ENCODE results near the gene MACROH2A1.

MACROH2A1 gene

GRCh38 chr5:135405082-135405481 is 6.1 kb upstream of the MACROH2A1 start:
- Histone ChIP-seq H3F3A (ENCODE audit: insufficient read depth, low read length) (peaks cover 3% of the 10 kb centered on the region; the same call in 1 of the 2 replicates), H3K79me2 (ENCODE audit: low read length) (no peaks in the 10 kb centered on the region), H3K9me2 (replicated peaks; ENCODE audit: insufficient read depth, low read length) (no peaks in the 10 kb centered on the region), H3K4me3 (ENCODE audit: low read length) (no peak overlapping the region), H3K27ac (ENCODE audit: low read length) (no peak overlapping the region), H2AFZ (ENCODE audit: low read length) (no peak overlapping the region), H4K20me1 (ENCODE audit: insufficient read depth, low read length) (no peaks in the 10 kb centered on the region), H3K4me2 (ENCODE audit: low read depth, low read length) (no peak overlapping the region), H3K27me3 (replicated peaks; ENCODE audit: insufficient read depth, low read length) (no peaks in the 10 kb centered on the region), H3K4me1 (ENCODE audit: low read length) (no peaks in the 10 kb centered on the region), H3K9me3 (replicated peaks; ENCODE audit: insufficient read depth, low read length) (no peaks in the 10 kb centered on the region), H3K9ac (ENCODE audit: low read length) (no peak overlapping the region), H3K36me3 (replicated peaks; ENCODE audit: insufficient read depth, low read length) (no peaks in the 10 kb centered on the region)
- DNase-seq, result no peak
- TF ChIP-seq EZH2phosphoT487 (IDR thresholded peaks at IDR 0.05; ENCODE audit: low read length) (no peak), EZH2 (optimal IDR thresholded peaks at IDR 0.05; ENCODE audit: low read depth, low read length) (no peak)
- TF ChIP-seq, protein P1, sequence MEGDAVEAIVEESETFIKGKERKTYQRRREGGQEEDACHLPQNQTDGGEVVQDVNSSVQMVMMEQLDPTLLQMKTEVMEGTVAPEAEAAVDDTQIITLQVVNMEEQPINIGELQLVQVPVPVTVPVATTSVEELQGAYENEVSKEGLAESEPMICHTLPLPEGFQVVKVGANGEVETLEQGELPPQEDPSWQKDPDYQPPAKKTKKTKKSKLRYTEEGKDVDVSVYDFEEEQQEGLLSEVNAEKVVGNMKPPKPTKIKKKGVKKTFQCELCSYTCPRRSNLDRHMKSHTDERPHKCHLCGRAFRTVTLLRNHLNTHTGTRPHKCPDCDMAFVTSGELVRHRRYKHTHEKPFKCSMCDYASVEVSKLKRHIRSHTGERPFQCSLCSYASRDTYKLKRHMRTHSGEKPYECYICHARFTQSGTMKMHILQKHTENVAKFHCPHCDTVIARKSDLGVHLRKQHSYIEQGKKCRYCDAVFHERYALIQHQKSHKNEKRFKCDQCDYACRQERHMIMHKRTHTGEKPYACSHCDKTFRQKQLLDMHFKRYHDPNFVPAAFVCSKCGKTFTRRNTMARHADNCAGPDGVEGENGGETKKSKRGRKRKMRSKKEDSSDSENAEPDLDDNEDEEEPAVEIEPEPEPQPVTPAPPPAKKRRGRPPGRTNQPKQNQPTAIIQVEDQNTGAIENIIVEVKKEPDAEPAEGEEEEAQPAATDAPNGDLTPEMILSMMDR (IDR thresholded peaks at IDR 0.05; ENCODE audit: low read length), result no peak

DNA sequence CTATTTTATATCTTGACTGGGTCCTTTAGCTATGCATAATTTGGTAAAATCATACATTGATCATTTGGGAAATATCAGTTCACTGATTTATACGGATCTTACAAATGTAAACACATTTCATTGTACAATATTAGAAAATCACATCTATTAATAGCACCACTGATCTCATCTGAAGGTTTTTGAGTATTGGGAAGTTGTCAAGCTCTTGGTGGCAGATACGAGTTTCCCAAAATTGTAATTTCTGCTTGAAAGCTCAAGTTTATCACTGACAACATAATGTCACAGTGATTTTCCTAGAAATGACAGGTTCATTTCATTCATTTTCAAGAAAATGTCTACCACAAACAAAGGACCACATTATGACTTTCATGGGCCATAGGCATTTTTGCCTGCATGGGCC is 3.0 kb upstream of the MACROH2A1 start:
- Histone ChIP-seq H3K9me3 (replicated peaks; ENCODE audit: insufficient read depth, low read length) (no peaks in the 10 kb centered on the region), H3K9me2 (replicated peaks; ENCODE audit: insufficient read depth, low read length) (no peaks in the 10 kb centered on the region), H3K4me2 (ENCODE audit: low read depth, low read length) (no peak overlapping the region), H3K27me3 (replicated peaks; ENCODE audit: insufficient read depth, low read length) (no peaks in the 10 kb centered on the region), H2AFZ (ENCODE audit: low read length) (no peak overlapping the region), H3K27ac (ENCODE audit: low read length) (no peak overlapping the region), H3K4me3 (ENCODE audit: low read length) (no peak overlapping the region), H3K4me1 (ENCODE audit: low read length) (peaks cover 14% of the 10 kb centered on the region), H3F3A (ENCODE audit: insufficient read depth, low read length) (peaks cover 13% of the 10 kb centered on the region), H3K9ac (ENCODE audit: low read length) (no peak overlapping the region), H4K20me1 (ENCODE audit: insufficient read depth, low read length) (peaks cover 10% of the 10 kb centered on the region), H3K79me2 (ENCODE audit: low read length) (peaks cover 24% of the 10 kb centered on the region), H3K36me3 (replicated peaks; ENCODE audit: insufficient read depth, low read length) (no peaks in the 10 kb centered on the region)
- TF ChIP-seq, protein P1 (IDR thresholded peaks at IDR 0.05; ENCODE audit: low read length), result no peak
- TF ChIP-seq EZH2phosphoT487 (IDR thresholded peaks at IDR 0.05; ENCODE audit: low read length) (no peak), EZH2 (optimal IDR thresholded peaks at IDR 0.05; ENCODE audit: low read depth, low read length) (no peak)
- no peak for DNase-seq

- Histone ChIP-seq H4K20me1 (ENCODE audit: insufficient read depth, low read length) (peaks cover 21% of the 10 kb centered on the region), H3K9me3 (replicated peaks; ENCODE audit: insufficient read depth, low read length) (no peaks in the 10 kb centered on the region), H3K27me3 (replicated peaks; ENCODE audit: insufficient read depth, low read length) (no peaks in the 10 kb centered on the region), H3F3A (ENCODE audit: insufficient read depth, low read length) (peaks cover 13% of the 10 kb centered on the region), H2AFZ (ENCODE audit: low read length) (no peak overlapping the region), H3K36me3 (replicated peaks; ENCODE audit: insufficient read depth, low read length) (no peaks in the 10 kb centered on the region; the same call in 1 of the 2 replicates), H3K9me2 (replicated peaks; ENCODE audit: insufficient read depth, low read length) (no peaks in the 10 kb centered on the region), H3K27ac (ENCODE audit: low read length) (no peak overlapping the region), H3K79me2 (ENCODE audit: low read length) (peaks cover 36% of the 10 kb centered on the region), H3K9ac (ENCODE audit: low read length) (no peak overlapping the region), H3K4me3 (ENCODE audit: low read length) (no peak overlapping the region), H3K4me2 (ENCODE audit: low read depth, low read length) (no peak overlapping the region), H3K4me1 (ENCODE audit: low read length) (peaks cover 25% of the 10 kb centered on the region)
- TF ChIP-seq EZH2 (optimal IDR thresholded peaks at IDR 0.05; ENCODE audit: low read depth, low read length), result no peak
- no peak for TF ChIP-seq EZH2phosphoT487 (IDR thresholded peaks at IDR 0.05; ENCODE audit: low read length)
- TF ChIP-seq, protein P1 (IDR thresholded peaks at IDR 0.05; ENCODE audit: low read length), result no peak
- DNase-seq, result no peak
Observed at GRCh38 chr5:135400866-135401265, 1.8 kb upstream of the MACROH2A1 start.
